Measurements from ENCODE around the gene NARS2. TPM values are rescaled to one million over a fixed set of nuclear protein-coding genes. Genes with fewer than 3 reads are reported as not detected.

Gene NARS2
- total and polyA plus RNA-seq, 9 of the 15 experiments (the other 6 are each of a cell fraction or from before 2014, with no cell fraction given): 26.8 to 48.0 (median 34.2) TPM

DNA sequence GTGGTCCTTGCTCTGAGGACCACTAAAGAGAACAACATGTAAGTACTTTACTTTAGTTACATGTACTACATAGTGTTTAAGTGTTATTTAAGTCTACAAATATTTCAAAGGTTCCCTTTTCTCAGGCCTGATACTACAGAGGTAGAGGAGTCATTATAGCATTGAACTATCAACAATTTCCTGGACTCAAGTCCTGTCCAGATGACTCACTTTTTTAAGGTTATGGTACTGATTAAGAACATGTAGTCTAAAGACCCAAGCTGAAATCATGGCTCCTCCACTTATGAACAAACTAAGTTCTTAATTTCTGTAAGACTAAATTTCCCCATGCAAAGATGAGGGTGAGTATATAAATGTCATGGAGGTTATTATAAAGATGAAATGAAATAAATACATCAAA is 74.7 kb downstream of the NARS2 start:
- intact Hi-C loops (cut with micrococcal nuclease) (no loop called here), in situ Hi-C loops (cut with MboI) (no loop called here)
- Histone ChIP-seq H3K4me1 (replicated peaks in 1 of 2; ENCODE audit: control insufficient read depth in 2 of 2, insufficient read depth in 2 of 2, low read length in 2 of 2) (peaks cover 0 to 14% of the 10 kb centered on the region in 2 experiments; a peak in 2 of 5 replicates), H3K79me2 (ENCODE audit: control insufficient read depth, insufficient read depth, low read length) (no peaks in the 10 kb centered on the region), H4K20me1 (replicated peaks; ENCODE audit: control insufficient read depth, insufficient read depth, low read length) (no peaks in the 10 kb centered on the region), H2AFZ (ENCODE audit: low read depth, low read length) (no peak overlapping the region), H3K27me3 (ENCODE audit: control insufficient read depth in 2 of 2, insufficient read depth in 2 of 2, low read length in 2 of 2) (no peaks in the 10 kb centered on the region), H3K4me3 (no peak overlapping the region), H3K36me3 (ENCODE audit: control insufficient read depth, insufficient read depth, low read length) (no peaks in the 10 kb centered on the region), H3K4me2 (ENCODE audit: insufficient read depth, low read length) (no peak overlapping the region), H3K9ac (ENCODE audit: insufficient read depth in 1 of 2, low read depth in 2 of 2, low read length in 2 of 2) (no peak overlapping the region), H3K27ac (ENCODE audit: extremely low read depth, low read depth, low read length) (no peak overlapping the region), H3K9me1 (ENCODE audit: control insufficient read depth, insufficient read depth, low read length) (no peaks in the 10 kb centered on the region), H3K9me3 (replicated peaks; ENCODE audit: control insufficient read depth, insufficient read depth, low read depth, low read length) (no peaks in the 10 kb centered on the region)
- no peak for ATAC-seq
- BruUV-seq (replicated peaks): no TSS peak
- no peak for TF ChIP-seq MLLT1 (IDR thresholded peaks at IDR 0.05)
- TF ChIP-seq SAFB (IDR thresholded peaks at IDR 0.05; ENCODE audit: borderline replicate concordance, low read depth, low read length): no peak
- DNase-seq (ENCODE audit: extremely low read depth in 1 of 4, low spot score in 3 of 4): no peak
- FAIRE-seq: no peak
- CTCF ChIA-PET (ENCODE audit: low intra/inter-chr PET ratio): no interaction called here
- POLR2A ChIA-PET: no interaction called here

GRCh38 chr11:78497293-78497692 is 77.4 kb downstream of the NARS2 start:
- H3K27me3 ChIP-seq (ENCODE audit: control insufficient read depth in 2 of 2, insufficient read depth in 2 of 2, low read length in 2 of 2): no peaks in the 10 kb centered on the region
- H3K36me3 ChIP-seq (ENCODE audit: control insufficient read depth, insufficient read depth, low read length): no peaks in the 10 kb centered on the region
- ATAC-seq: peak; percentile 43; the same call in 1 of the 3 replicates
- H3K4me2 ChIP-seq (ENCODE audit: insufficient read depth, low read length): no peak overlapping the region
- no peak for TF ChIP-seq ETS2 (tag; IDR thresholded peaks at IDR 0.05; ENCODE audit: borderline replicate concordance, poor library complexity, severe bottlenecking)
- TF ChIP-seq SMARCC2 (IDR thresholded peaks at IDR 0.05; ENCODE audit: low read depth): no peak
- TF ChIP-seq ARID1B (IDR thresholded peaks at IDR 0.05): no peak
- no peak for TF ChIP-seq TCFL5 (CRISPR knock-in tag; conservative IDR thresholded peaks at IDR 0.05)
- TF ChIP-seq NFATC3 (IDR thresholded peaks at IDR 0.05): no peak
- H3K9me1 ChIP-seq (ENCODE audit: control insufficient read depth, insufficient read depth, low read length): no peaks in the 10 kb centered on the region
- H2AFZ ChIP-seq (ENCODE audit: low read depth, low read length): no peak overlapping the region
- in situ Hi-C loops (cut with MboI) (no loop called here), intact Hi-C loops (cut with micrococcal nuclease) (no loop called here)
- no peaks in the 10 kb centered on the region for H3K79me2 ChIP-seq (ENCODE audit: control insufficient read depth, insufficient read depth, low read length)
- FAIRE-seq: no peak
- no peak overlapping the region for H3K4me3 ChIP-seq
- BruUV-seq (replicated peaks): no TSS peak
- H3K9ac ChIP-seq (ENCODE audit: insufficient read depth in 1 of 2, low read depth in 2 of 2, low read length in 2 of 2): no peak overlapping the region
- DNase-seq (ENCODE audit: extremely low read depth in 1 of 4, low spot score in 3 of 4): no peak
- no peak overlapping the region for H3K27ac ChIP-seq (ENCODE audit: extremely low read depth, low read depth, low read length)
- no peaks in the 10 kb centered on the region for H3K4me1 ChIP-seq (replicated peaks in 1 of 2; ENCODE audit: control insufficient read depth in 2 of 2, insufficient read depth in 2 of 2, low read length in 2 of 2)
- ChIA-PET CTCF (ENCODE audit: low intra/inter-chr PET ratio) (no interaction called here), POLR2A (interaction anchor here (0.6 to 1.0 kb wide), 2 partner anchors 8 kb away, joined by 3 read pairs; no protein-coding TSS in a partner anchor)
- no peaks in the 10 kb centered on the region for H4K20me1 ChIP-seq (replicated peaks; ENCODE audit: control insufficient read depth, insufficient read depth, low read length)
- H3K9me3 ChIP-seq (replicated peaks; ENCODE audit: control insufficient read depth, insufficient read depth, low read depth, low read length): no peaks in the 10 kb centered on the region

Measured in K562 (cell line).